WTC11 (cell line): ENCODE data around the gene CH25H.

Source experiments
- ESRRA ChIP-seq: sonication (generic); formaldehyde crosslinking; IDR thresholded peaks from 2 replicates; pipeline ENCODE4 v1.8.1; 2022; ENCODE audit warnings: mild to moderate bottlenecking, missing genetic modification reagents, borderline replicate concordance
- FOXP1 ChIP-seq: sonication (generic); formaldehyde crosslinking; IDR thresholded peaks from 2 replicates; pipeline ENCODE4 v1.8.0; 2022; ENCODE audit warnings: missing genetic modification reagents, mild to moderate bottlenecking, moderate library complexity, borderline replicate concordance
- IRF2 ChIP-seq: sonication (generic); formaldehyde crosslinking; IDR thresholded peaks from 2 replicates; pipeline ENCODE4 v1.8.0; 2022; ENCODE audit warnings: low read depth, missing genetic modification reagents, borderline replicate concordance
- NR1H2 ChIP-seq: sonication (generic); formaldehyde crosslinking; IDR thresholded peaks from 2 replicates; pipeline ENCODE4 v1.9.0; 2021; ENCODE audit warnings: mild to moderate bottlenecking, moderate library complexity, missing genetic modification reagents
- ZNF263 ChIP-seq: sonication (generic); formaldehyde crosslinking; IDR thresholded peaks from 2 replicates; pipeline ENCODE4 v1.8.1; 2022; ENCODE audit warnings: low read depth, mild to moderate bottlenecking, moderate library complexity, missing genetic modification reagents
- ZNF671 ChIP-seq: fragments of 250-450 bp; sonication (Bioruptor Pico); IDR thresholded peaks from 2 replicates; pipeline ENCODE4 v1.8.0; 2021; ENCODE audit warnings: mild to moderate bottlenecking
- TF ChIP-seq, protein P1 (sequence below): sonication (generic); formaldehyde crosslinking; IDR thresholded peaks from 2 replicates; pipeline ENCODE4 v1.8.1; 2023; ENCODE audit warnings: mild to moderate bottlenecking, missing genetic modification reagents
- TF ChIP-seq, protein P2 (sequence below): fragments of 200-600 bp; IDR thresholded peaks from 2 replicates; pipeline ENCODE4 v1.8.0; 2022; ENCODE audit warnings: antibody characterized with exemption
- TF ChIP-seq, protein P3 (sequence below): sonication (generic); formaldehyde crosslinking; IDR thresholded peaks from 2 replicates; pipeline ENCODE4 v1.8.0; 2023; ENCODE audit warnings: mild to moderate bottlenecking, missing genetic modification reagents
- TF ChIP-seq, protein P4 (sequence below): sonication (generic); formaldehyde crosslinking; IDR thresholded peaks from 2 replicates; pipeline ENCODE4 v1.8.1; 2022; ENCODE audit warnings: missing genetic modification reagents, borderline replicate concordance

DNA sequence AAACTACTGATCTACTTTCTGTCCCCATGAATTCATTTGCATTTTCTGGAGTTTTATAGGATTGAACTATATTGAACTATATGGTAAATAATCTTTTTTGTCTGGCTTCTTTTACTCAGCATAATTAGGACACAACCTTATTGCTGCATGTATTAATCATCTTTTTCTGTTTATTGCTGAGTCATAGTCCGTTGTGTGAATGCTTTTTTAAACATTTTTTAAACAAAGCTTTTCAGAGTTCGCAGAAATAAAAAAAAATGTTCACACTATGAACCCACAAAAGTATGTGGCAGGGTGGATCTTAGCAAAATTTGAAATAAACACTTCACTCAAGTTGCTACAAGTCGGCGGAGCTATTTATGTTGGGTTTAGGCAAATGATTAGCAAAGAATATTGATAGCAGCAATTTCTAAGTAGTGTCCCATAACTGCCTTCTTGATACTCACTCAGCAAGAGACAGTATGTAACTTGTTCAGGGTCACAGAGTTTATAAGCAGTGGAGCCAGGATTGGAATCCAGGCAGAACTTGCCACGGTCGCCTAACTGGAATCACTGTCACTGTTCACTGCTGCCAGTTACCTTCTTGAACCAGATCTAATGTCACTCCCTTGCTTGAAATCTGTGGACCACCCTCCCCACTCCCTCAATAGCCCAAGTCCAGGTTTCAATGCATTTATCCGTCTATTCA is 5.6 kb downstream of the CH25H start:
- TF ChIP-seq, protein P1, sequence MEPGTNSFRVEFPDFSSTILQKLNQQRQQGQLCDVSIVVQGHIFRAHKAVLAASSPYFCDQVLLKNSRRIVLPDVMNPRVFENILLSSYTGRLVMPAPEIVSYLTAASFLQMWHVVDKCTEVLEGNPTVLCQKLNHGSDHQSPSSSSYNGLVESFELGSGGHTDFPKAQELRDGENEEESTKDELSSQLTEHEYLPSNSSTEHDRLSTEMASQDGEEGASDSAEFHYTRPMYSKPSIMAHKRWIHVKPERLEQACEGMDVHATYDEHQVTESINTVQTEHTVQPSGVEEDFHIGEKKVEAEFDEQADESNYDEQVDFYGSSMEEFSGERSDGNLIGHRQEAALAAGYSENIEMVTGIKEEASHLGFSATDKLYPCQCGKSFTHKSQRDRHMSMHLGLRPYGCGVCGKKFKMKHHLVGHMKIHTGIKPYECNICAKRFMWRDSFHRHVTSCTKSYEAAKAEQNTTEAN (CRISPR knock-in tag) = no peak
- TF ChIP-seq, protein P2, sequence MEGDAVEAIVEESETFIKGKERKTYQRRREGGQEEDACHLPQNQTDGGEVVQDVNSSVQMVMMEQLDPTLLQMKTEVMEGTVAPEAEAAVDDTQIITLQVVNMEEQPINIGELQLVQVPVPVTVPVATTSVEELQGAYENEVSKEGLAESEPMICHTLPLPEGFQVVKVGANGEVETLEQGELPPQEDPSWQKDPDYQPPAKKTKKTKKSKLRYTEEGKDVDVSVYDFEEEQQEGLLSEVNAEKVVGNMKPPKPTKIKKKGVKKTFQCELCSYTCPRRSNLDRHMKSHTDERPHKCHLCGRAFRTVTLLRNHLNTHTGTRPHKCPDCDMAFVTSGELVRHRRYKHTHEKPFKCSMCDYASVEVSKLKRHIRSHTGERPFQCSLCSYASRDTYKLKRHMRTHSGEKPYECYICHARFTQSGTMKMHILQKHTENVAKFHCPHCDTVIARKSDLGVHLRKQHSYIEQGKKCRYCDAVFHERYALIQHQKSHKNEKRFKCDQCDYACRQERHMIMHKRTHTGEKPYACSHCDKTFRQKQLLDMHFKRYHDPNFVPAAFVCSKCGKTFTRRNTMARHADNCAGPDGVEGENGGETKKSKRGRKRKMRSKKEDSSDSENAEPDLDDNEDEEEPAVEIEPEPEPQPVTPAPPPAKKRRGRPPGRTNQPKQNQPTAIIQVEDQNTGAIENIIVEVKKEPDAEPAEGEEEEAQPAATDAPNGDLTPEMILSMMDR = no peak
- TF ChIP-seq ESRRA (CRISPR knock-in tag) (no peak), NR1H2 (CRISPR knock-in tag) (no peak), ZNF263 (CRISPR knock-in tag) (no peak), FOXP1 (CRISPR knock-in tag) (no peak), IRF2 (CRISPR knock-in tag) (no peak), ZNF671 (CRISPR knock-in tag) (no peak)
- TF ChIP-seq, protein P3, sequence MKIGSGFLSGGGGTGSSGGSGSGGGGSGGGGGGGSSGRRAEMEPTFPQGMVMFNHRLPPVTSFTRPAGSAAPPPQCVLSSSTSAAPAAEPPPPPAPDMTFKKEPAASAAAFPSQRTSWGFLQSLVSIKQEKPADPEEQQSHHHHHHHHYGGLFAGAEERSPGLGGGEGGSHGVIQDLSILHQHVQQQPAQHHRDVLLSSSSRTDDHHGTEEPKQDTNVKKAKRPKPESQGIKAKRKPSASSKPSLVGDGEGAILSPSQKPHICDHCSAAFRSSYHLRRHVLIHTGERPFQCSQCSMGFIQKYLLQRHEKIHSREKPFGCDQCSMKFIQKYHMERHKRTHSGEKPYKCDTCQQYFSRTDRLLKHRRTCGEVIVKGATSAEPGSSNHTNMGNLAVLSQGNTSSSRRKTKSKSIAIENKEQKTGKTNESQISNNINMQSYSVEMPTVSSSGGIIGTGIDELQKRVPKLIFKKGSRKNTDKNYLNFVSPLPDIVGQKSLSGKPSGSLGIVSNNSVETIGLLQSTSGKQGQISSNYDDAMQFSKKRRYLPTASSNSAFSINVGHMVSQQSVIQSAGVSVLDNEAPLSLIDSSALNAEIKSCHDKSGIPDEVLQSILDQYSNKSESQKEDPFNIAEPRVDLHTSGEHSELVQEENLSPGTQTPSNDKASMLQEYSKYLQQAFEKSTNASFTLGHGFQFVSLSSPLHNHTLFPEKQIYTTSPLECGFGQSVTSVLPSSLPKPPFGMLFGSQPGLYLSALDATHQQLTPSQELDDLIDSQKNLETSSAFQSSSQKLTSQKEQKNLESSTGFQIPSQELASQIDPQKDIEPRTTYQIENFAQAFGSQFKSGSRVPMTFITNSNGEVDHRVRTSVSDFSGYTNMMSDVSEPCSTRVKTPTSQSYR (CRISPR knock-in tag) = no peak
- TF ChIP-seq, protein P4, sequence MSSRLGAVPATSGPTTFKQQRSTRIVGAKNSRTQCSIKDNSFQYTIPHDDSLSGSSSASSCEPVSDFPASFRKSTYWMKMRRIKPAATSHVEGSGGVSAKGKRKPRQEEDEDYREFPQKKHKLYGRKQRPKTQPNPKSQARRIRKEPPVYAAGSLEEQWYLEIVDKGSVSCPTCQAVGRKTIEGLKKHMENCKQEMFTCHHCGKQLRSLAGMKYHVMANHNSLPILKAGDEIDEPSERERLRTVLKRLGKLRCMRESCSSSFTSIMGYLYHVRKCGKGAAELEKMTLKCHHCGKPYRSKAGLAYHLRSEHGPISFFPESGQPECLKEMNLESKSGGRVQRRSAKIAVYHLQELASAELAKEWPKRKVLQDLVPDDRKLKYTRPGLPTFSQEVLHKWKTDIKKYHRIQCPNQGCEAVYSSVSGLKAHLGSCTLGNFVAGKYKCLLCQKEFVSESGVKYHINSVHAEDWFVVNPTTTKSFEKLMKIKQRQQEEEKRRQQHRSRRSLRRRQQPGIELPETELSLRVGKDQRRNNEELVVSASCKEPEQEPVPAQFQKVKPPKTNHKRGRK (CRISPR knock-in tag) = no peak
